Renal pelvis (tissue), 12 donors: ENCODE measurements around the gene TBL1XR1. TPM values are rescaled to one million over a fixed set of nuclear protein-coding genes. Genes with fewer than 3 reads are reported as not detected.

Experiments
- DNase-seq: peaks from one replicate; pipeline ENCODE4 v3.0.0-alpha.2; 2013
- long read RNA-seq, 16 experiments: transcript quantifications; one replicate each; lab custom pipeline, GENCODE V29; 2026
- polyA plus RNA-seq, 3 donors: library from polyadenylated mRNA; unstranded; fragments of 120-200 nt; gene quantifications; one replicate each; pipeline ENCODE4 v1.2.1, GENCODE V29; 2013; ENCODE audit not compliant: insufficient read length in 3 of 3

The TBL1XR1 gene
- polyA plus RNA-seq = 100 to 1,000 TPM; 118 to 155 (median 149) TPM
- long read RNA-seq, donor 1, full-length matches to known transcripts = 2 of 2 reads
- long read RNA-seq, donor 1, partial matches to known transcripts = 0 of 2 reads
- long read RNA-seq, donor 1, other reads (novel, unspliced or antisense) = 0 of 2 reads
- long read RNA-seq, donor 2, full-length matches to known transcripts = 4 of 4 reads
- long read RNA-seq, donor 2, partial matches to known transcripts = 0 of 4 reads
- long read RNA-seq, donor 2, other reads (novel, unspliced or antisense) = 0 of 4 reads
- long read RNA-seq, donor 3, full-length matches to known transcripts = 4 of 4 reads
- long read RNA-seq, donor 3, partial matches to known transcripts = 0 of 4 reads
- long read RNA-seq, donor 3, other reads (novel, unspliced or antisense) = 0 of 4 reads
- long read RNA-seq, donor 4, full-length matches to known transcripts = 1 of 1 reads
- long read RNA-seq, donor 4, partial matches to known transcripts = 0 of 1 reads
- long read RNA-seq, donor 4, other reads (novel, unspliced or antisense) = 0 of 1 reads
- long read RNA-seq, donor 5 = 0 reads
- long read RNA-seq, donor 6, full-length matches to known transcripts = 7 of 7 reads
- long read RNA-seq, donor 6, partial matches to known transcripts = 0 of 7 reads
- long read RNA-seq, donor 6, other reads (novel, unspliced or antisense) = 0 of 7 reads
- long read RNA-seq, donor 7, full-length matches to known transcripts = 8 of 8 reads
- long read RNA-seq, donor 7, partial matches to known transcripts = 0 of 8 reads
- long read RNA-seq, donor 7, other reads (novel, unspliced or antisense) = 0 of 8 reads
- long read RNA-seq, donor 8, full-length matches to known transcripts = 3 of 3 reads
- long read RNA-seq, donor 8, partial matches to known transcripts = 0 of 3 reads
- long read RNA-seq, donor 8, other reads (novel, unspliced or antisense) = 0 of 3 reads
- long read RNA-seq, donor 9, full-length matches to known transcripts = 2 of 2 reads
- long read RNA-seq, donor 9, partial matches to known transcripts = 0 of 2 reads
- long read RNA-seq, donor 9, other reads (novel, unspliced or antisense) = 0 of 2 reads
- long read RNA-seq, donor 10, full-length matches to known transcripts = 10 of 10 reads
- long read RNA-seq, donor 10, partial matches to known transcripts = 0 of 10 reads
- long read RNA-seq, donor 10, other reads (novel, unspliced or antisense) = 0 of 10 reads
- long read RNA-seq, donor 11, full-length matches to known transcripts = 2 of 2 reads
- long read RNA-seq, donor 11, partial matches to known transcripts = 0 of 2 reads
- long read RNA-seq, donor 11, other reads (novel, unspliced or antisense) = 0 of 2 reads
- long read RNA-seq, donor 12, full-length matches to known transcripts = 7 of 7 reads
- long read RNA-seq, donor 12, partial matches to known transcripts = 0 of 7 reads
- long read RNA-seq, donor 12, other reads (novel, unspliced or antisense) = 0 of 7 reads
- long read RNA-seq, donor 13, full-length matches to known transcripts = 7 of 7 reads
- long read RNA-seq, donor 13, partial matches to known transcripts = 0 of 7 reads
- long read RNA-seq, donor 13, other reads (novel, unspliced or antisense) = 0 of 7 reads
- long read RNA-seq, donor 14 = 0 reads
- long read RNA-seq, donor 15, full-length matches to known transcripts = 2 of 2 reads
- long read RNA-seq, donor 15, partial matches to known transcripts = 0 of 2 reads
- long read RNA-seq, donor 15, other reads (novel, unspliced or antisense) = 0 of 2 reads
- long read RNA-seq, donor 16, full-length matches to known transcripts = 4 of 4 reads
- long read RNA-seq, donor 16, partial matches to known transcripts = 0 of 4 reads
- long read RNA-seq, donor 16, other reads (novel, unspliced or antisense) = 0 of 4 reads

- peak; percentile 95 for DNase-seq
Observed at GRCh38 chr3:177197041-177197726, at the start of gene TBL1XR1. TBL1XR1 (minus strand) TSS chr3:177197482; CDS start chr3:177064977, 132,505 bp downstream.

GRCh38 chr3:177245250-177245649, 48.0 kb upstream of the TBL1XR1 start:
- no peak for DNase-seq

- no peak for DNase-seq
Observed at GRCh38 chr3:177244606-177245005, 47.3 kb upstream of the TBL1XR1 start.

- DNase-seq = no peak
Observed at GRCh38 chr3:177238686-177239216, 41.5 kb upstream of the TBL1XR1 start.

GRCh38 chr3:177237206-177237605, 39.9 kb upstream of the TBL1XR1 start:
- DNase-seq = no peak

GRCh38 chr3:177236704-177237103, 39.4 kb upstream of the TBL1XR1 start:
- DNase-seq = no peak

GRCh38 chr3:177234121-177234520, 36.8 kb upstream of the TBL1XR1 start:
- DNase-seq = no peak

GRCh38 chr3:177231242-177231641, 34.0 kb upstream of the TBL1XR1 start:
- DNase-seq = no peak

- DNase-seq = no peak
Observed at GRCh38 chr3:177230641-177231040, 33.4 kb upstream of the TBL1XR1 start.

GRCh38 chr3:177229791-177230190, 32.5 kb upstream of the TBL1XR1 start:
- DNase-seq = no peak

GRCh38 chr3:177228601-177229190, 31.4 kb upstream of the TBL1XR1 start:
- no peak for DNase-seq

- DNase-seq = no peak
Observed at GRCh38 chr3:177224414-177224813, 27.1 kb upstream of the TBL1XR1 start.

GRCh38 chr3:177221744-177222143, 24.5 kb upstream of the TBL1XR1 start:
- DNase-seq = no peak

- no peak for DNase-seq
Observed at GRCh38 chr3:177220136-177220974, 23.1 kb upstream of the TBL1XR1 start.

- DNase-seq = no peak
Observed at GRCh38 chr3:177213801-177214535, 16.7 kb upstream of the TBL1XR1 start.

- no peak for DNase-seq
Observed at GRCh38 chr3:177212756-177213155, 15.5 kb upstream of the TBL1XR1 start.

- no peak for DNase-seq
Observed at GRCh38 chr3:177212278-177212610, 15.0 kb upstream of the TBL1XR1 start.
